H1 (cell line): ENCODE measurements around the gene PRR7. TPM values are rescaled to one million over a fixed set of nuclear protein-coding genes. Genes with fewer than 3 reads are reported as not detected.
A peak's percentile ranks its signal among the peaks of the same experiment; 100 is the strongest.

Source experiments
- CTCF ChIA-PET: fragments of 300-600 bp; sonication (Branson Sonifier 250); formaldehyde crosslinking; loops from one replicate; lab custom pipeline; 2021; ENCODE audit not compliant: partially characterized antibody; lab: Charles Lee
- POLR2A ChIA-PET: fragments of 300-600 bp; sonication (Branson Sonifier 250); formaldehyde crosslinking; loops from one replicate; lab custom pipeline; 2021; ENCODE audit warnings: inconsistent platforms; ENCODE audit not compliant: partially characterized antibody; lab: Charles Lee
- DNase-seq, 2 experiments: peaks; one replicate each; pipeline versions ENCODE4 v3.0.0 to v3.0.0-alpha.2; 2010 to 2022; ENCODE audit warnings: low spot score in 2 of 2, low read depth in 1 of 2, mixed read lengths in 1 of 2
- FAIRE-seq: peaks from 2 replicates; lab custom pipeline; 2011; peaks lifted over from hg19 to GRCh38; lab: Jason Lieb, UNC
- H2AFZ ChIP-seq: 2 replicates; pipeline ENCODE4 v1.8.1; 2012; ENCODE audit warnings: low read length, inconsistent platforms
- H2AK5ac ChIP-seq: 2 replicates; pipeline ENCODE4 v1.6.1; 2013; ENCODE audit warnings: low read depth, low read length
- H2BK120ac ChIP-seq: replicated peaks from 2 replicates; pipeline ENCODE3; 2013; ENCODE audit warnings: low read depth, low read length, inconsistent platforms
- H2BK12ac ChIP-seq: 2 replicates; pipeline ENCODE4 v1.6.1; 2013; ENCODE audit warnings: low read depth, low read length
- H2BK15ac ChIP-seq: 2 replicates; pipeline ENCODE4 v1.6.1; 2013; ENCODE audit warnings: low read length
- H2BK20ac ChIP-seq: 2 replicates; pipeline ENCODE4 v1.6.1; 2013; ENCODE audit warnings: low read length
- H2BK5ac ChIP-seq: 2 replicates; pipeline ENCODE4 v1.6.1; 2013; ENCODE audit warnings: low read depth, low read length
- H3K14ac ChIP-seq: 2 replicates; pipeline ENCODE4 v1.6.1; 2013; ENCODE audit warnings: inconsistent platforms; ENCODE audit not compliant: insufficient read length
- H3K18ac ChIP-seq: 2 replicates; pipeline ENCODE4 v1.6.1; 2013; ENCODE audit warnings: low read length; ENCODE audit errors: extremely low read depth
- H3K23ac ChIP-seq: 2 replicates; pipeline ENCODE4 v1.6.1; 2013; ENCODE audit warnings: inconsistent platforms; ENCODE audit not compliant: insufficient read length
- H3K23me2 ChIP-seq: 2 replicates; pipeline ENCODE4 v1.6.1; 2013; ENCODE audit warnings: low read depth, low read length
- H3K27ac ChIP-seq: 2 replicates; pipeline ENCODE4 v1.6.1; 2011; ENCODE audit warnings: low read depth, low read length, inconsistent platforms
- H3K27me3 ChIP-seq, 4 experiments: replicated peaks in 1 of 4; 1 replicate in 1 of 4; 2 replicates in 3 of 4; pipeline versions ENCODE4 v1.6.1 to v1.8.1; 2011 to 2013; ENCODE audit warnings: low read length in 3 of 4, mild to moderate bottlenecking in 3 of 4, inconsistent platforms in 2 of 4, mixed read lengths in 2 of 4, moderate library complexity in 1 of 4; ENCODE audit not compliant: control insufficient read depth in 3 of 4, insufficient read depth in 3 of 4; ENCODE audit errors: extremely low read depth in 1 of 4
- H3K36me3 ChIP-seq, 4 experiments: 2 replicates each; pipeline versions ENCODE4 v1.6.1 to v1.8.1; 2011 to 2013; ENCODE audit warnings: mild to moderate bottlenecking in 4 of 4, low read length in 3 of 4, moderate library complexity in 2 of 4, control low read depth in 1 of 4, inconsistent platforms in 1 of 4; ENCODE audit not compliant: insufficient read depth in 4 of 4, control insufficient read depth in 2 of 4
- H3K4ac ChIP-seq: replicated peaks from 2 replicates; pipeline ENCODE3; 2013; ENCODE audit warnings: low read length, low read depth, mixed read lengths, inconsistent platforms; ENCODE audit not compliant: insufficient read length
- H3K4me1 ChIP-seq, 4 experiments: replicated peaks in 1 of 4; 1 replicate in 1 of 4; 2 replicates in 3 of 4; pipeline versions ENCODE4 v1.6.1 to v1.8.1; 2011 to 2013; ENCODE audit warnings: low read length in 3 of 4, inconsistent platforms in 2 of 4, mixed read lengths in 1 of 4; ENCODE audit not compliant: insufficient read depth in 4 of 4, control insufficient read depth in 3 of 4
- H3K4me2 ChIP-seq, 2 experiments: 2 replicates each; pipeline versions ENCODE4 v1.6.1 to v1.8.1; 2011 to 2013; ENCODE audit warnings: low read depth in 2 of 2, low read length in 2 of 2, control low read depth in 1 of 2, inconsistent platforms in 1 of 2, mild to moderate bottlenecking in 1 of 2; ENCODE audit not compliant: insufficient read depth in 1 of 2
- H3K4me3 ChIP-seq, 4 experiments: fragments of 200-600, 300-600 bp in 1 of 4; sonication (generic), shearing (Covaris generic), sonication (Bioruptor Twin) in 1 of 4; 2 replicates each; pipeline versions ENCODE4 v1.5.1 to v1.8.1; 2011 to 2016; ENCODE audit warnings: low read length in 4 of 4, low read depth in 3 of 4, control low read depth in 2 of 4, inconsistent platforms in 2 of 4, mild to moderate bottlenecking in 2 of 4, mixed read lengths in 1 of 4, moderate library complexity in 1 of 4; ENCODE audit not compliant: insufficient read depth in 2 of 4; ENCODE audit errors: extremely low read depth in 1 of 4
- H3K56ac ChIP-seq: replicated peaks from 2 replicates; pipeline ENCODE3; 2013; ENCODE audit warnings: low read depth, mild to moderate bottlenecking, mixed read lengths, low read length, inconsistent platforms; ENCODE audit not compliant: insufficient read length
- H3K79me1 ChIP-seq: 2 replicates; pipeline ENCODE4 v1.6.1; 2013; ENCODE audit warnings: low read depth, low read length, control low read depth
- H3K79me2 ChIP-seq, 2 experiments: 2 replicates each; pipeline versions ENCODE4 v1.6.1 to v1.8.1; 2012 to 2013; ENCODE audit warnings: low read length in 2 of 2, mild to moderate bottlenecking in 2 of 2, inconsistent platforms in 1 of 2; ENCODE audit not compliant: insufficient read depth in 2 of 2, control insufficient read depth in 1 of 2
- H3K9ac ChIP-seq, 4 experiments: replicated peaks in 1 of 4; 1 replicate in 1 of 4; 2 replicates in 3 of 4; pipeline versions ENCODE4 v1.6.1 to v1.8.1; 2011 to 2013; ENCODE audit warnings: low read depth in 3 of 4, low read length in 3 of 4, control low read depth in 2 of 4, mild to moderate bottlenecking in 2 of 4, moderate library complexity in 2 of 4, inconsistent platforms in 1 of 4; ENCODE audit errors: extremely low read depth in 1 of 4
- H3K9me3 ChIP-seq, 2 experiments: 2 replicates each; pipeline versions ENCODE4 v1.6.1 to v1.8.1; 2012 to 2013; ENCODE audit warnings: mild to moderate bottlenecking in 2 of 2, moderate library complexity in 2 of 2, control low read depth in 1 of 2, inconsistent platforms in 1 of 2, low read depth in 1 of 2, low read length in 1 of 2, mixed read lengths in 1 of 2; ENCODE audit not compliant: insufficient read depth in 2 of 2
- H4K20me1 ChIP-seq, 2 experiments: replicated peaks in 1 of 2; 2 replicates each; pipeline versions ENCODE3 to v1.8.1; 2011 to 2013; ENCODE audit warnings: inconsistent platforms in 2 of 2, low read length in 2 of 2, mild to moderate bottlenecking in 1 of 2; ENCODE audit not compliant: insufficient read depth in 2 of 2, control insufficient read depth in 1 of 2
- H4K5ac ChIP-seq: 2 replicates; pipeline ENCODE4 v1.6.1; 2013; ENCODE audit warnings: low read length, low read depth, mixed read lengths, inconsistent platforms; ENCODE audit not compliant: insufficient read length
- H4K8ac ChIP-seq: 2 replicates; pipeline ENCODE4 v1.8.0; 2013; ENCODE audit warnings: mild to moderate bottlenecking, moderate library complexity, low read length, inconsistent platforms; ENCODE audit not compliant: insufficient read depth; ENCODE audit errors: extremely low read depth
- H4K91ac ChIP-seq: replicated peaks from 2 replicates; pipeline ENCODE3; 2013; ENCODE audit warnings: low read length, mixed read lengths, inconsistent platforms; ENCODE audit not compliant: insufficient read length
- CBX8 ChIP-seq: fragments of 300-800, 300-1000 bp; sonication (generic); IDR thresholded peaks from 2 replicates; pipeline ENCODE4 v1.7.1; 2016; ENCODE audit warnings: low read depth, low read length, borderline replicate concordance
- EP300 ChIP-seq, 2 experiments: IDR thresholded peaks; 1 replicate in 1 of 2; 2 replicates in 1 of 2; pipeline ENCODE4 v1.6.1; 2011 to 2012; ENCODE audit warnings: low read depth in 2 of 2, low read length in 2 of 2, mild to moderate bottlenecking in 2 of 2, borderline replicate concordance in 1 of 2, inconsistent platforms in 1 of 2, moderate library complexity in 1 of 2
- POLR2A ChIP-seq, 2 experiments: IDR thresholded peaks; 1 replicate in 1 of 2; 2 replicates in 1 of 2; pipeline ENCODE4 v1.6.1; 2011; ENCODE audit warnings: low read depth in 2 of 2, low read length in 2 of 2, mild to moderate bottlenecking in 2 of 2; ENCODE audit errors: control extremely low read depth in 1 of 2
- POLR2AphosphoS5 ChIP-seq: IDR thresholded peaks from 2 replicates; pipeline ENCODE4 v1.6.1; 2011; ENCODE audit warnings: low read depth, low read length
- RAD21 ChIP-seq, 2 experiments: IDR thresholded peaks in 1 of 2; conservative IDR thresholded peaks in 1 of 2; 2 replicates each; pipeline ENCODE4 v1.6.1; 2011; ENCODE audit warnings: low read depth in 2 of 2, low read length in 2 of 2, improper control_type of control experiment in 1 of 2, inconsistent platforms in 1 of 2, mild to moderate bottlenecking in 1 of 2, moderate library complexity in 1 of 2
- SP1 ChIP-seq: IDR thresholded peaks from 2 replicates; pipeline ENCODE4 v1.6.1; 2011; ENCODE audit warnings: low read depth, low read length
- WGBS, 2 experiments: shearing (Covaris generic) in 1 of 2; methylation state at CpG; one replicate each; pipeline versions ENCODE4 v1.1.6 to v1.1.7; 2013 to 2015; ENCODE audit warnings: low lambda C conversion rate in 2 of 2, mixed read lengths in 2 of 2, inconsistent platforms in 1 of 2, low coverage in 1 of 2, missing lambda C conversion rate in 1 of 2; ENCODE audit not compliant: insufficient replicate concordance in 2 of 2, insufficient coverage in 1 of 2, insufficient read length in 1 of 2; ENCODE audit errors: extremely low coverage in 1 of 2, missing lambda C conversion rate in 1 of 2; 5-methylcytosine and 5-hydroxymethylcytosine counted together
- polyA plus RNA-seq, 7 experiments: library from polyadenylated mRNA; depleted of rRNA in 3 of 7; stranded (reverse) in 5 of 7; unstranded in 2 of 7; fragments of >200 nt in 5 of 7; fragments of 200-250 nt in 2 of 7; gene quantifications; 1 replicate in 5 of 7; 2 replicates in 1 of 7; 4 replicates in 1 of 7; pipeline versions ENCODE4 v1.2.1 to v1.2.3, GENCODE V29; 2011 to 2013; ENCODE audit warnings: missing spikeins in 2 of 7, mixed read lengths in 2 of 7
- total RNA-seq: library from RNA; stranded (reverse); fragmentation: NEBNext Ultra II Directional; extraction: Animal tissue kit (Norgen Biotek cat#: 25700); gene quantifications from 2 replicates; pipeline ENCODE4 v1.2.1, GENCODE V29; 2021
- TF ChIP-seq, protein P1 (sequence below), 3 experiments: IDR thresholded peaks; 1 replicate in 2 of 3; 2 replicates in 1 of 3; pipeline versions ENCODE4 v1.5.1 to v1.6.1; 2011; ENCODE audit warnings: low read length in 3 of 3, mild to moderate bottlenecking in 3 of 3, inconsistent platforms in 2 of 3, low read depth in 1 of 3, moderate library complexity in 1 of 3; ENCODE audit not compliant: insufficient read depth in 1 of 3; ENCODE audit errors: control extremely low read depth in 1 of 3

PRR7 gene
- total and polyA plus RNA-seq, 2 of the 8 experiments (the other 6 are each of a cell fraction or from before 2014, with no cell fraction given): 8.0 to 11.8 TPM

DNA sequence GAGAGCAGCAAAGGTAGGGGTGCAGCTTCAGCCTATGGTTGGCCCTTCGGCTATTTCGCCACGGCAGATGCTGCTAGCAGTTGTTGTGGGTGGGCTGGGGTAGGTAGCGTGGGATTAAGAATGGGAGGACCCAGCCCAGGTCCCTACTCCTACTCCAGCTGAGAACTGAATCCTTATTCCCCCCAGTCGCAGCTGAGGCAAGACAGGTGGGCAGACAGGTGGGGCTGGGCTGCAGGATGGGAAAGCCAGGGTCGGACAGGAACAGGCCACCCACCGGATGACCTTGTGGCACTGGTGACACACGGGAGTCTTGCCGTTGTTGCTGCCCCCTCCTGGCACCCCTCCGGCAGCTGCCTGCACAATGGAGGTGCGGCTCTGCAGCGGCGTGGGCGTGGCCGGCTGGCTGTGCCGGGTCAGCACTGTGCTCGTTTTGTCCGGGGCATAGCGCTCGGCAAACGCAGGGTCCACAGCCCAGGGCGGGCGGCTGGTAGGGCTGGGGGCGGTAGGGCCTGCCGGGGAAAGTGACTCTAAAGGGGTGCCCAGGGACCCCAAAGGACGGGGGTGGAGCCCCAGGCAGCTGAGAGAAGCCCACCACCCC, 42.6 kb downstream of the PRR7 start:
- Histone ChIP-seq H2BK15ac (no peak overlapping the region), H3K14ac (no peak overlapping the region), H3K18ac (no peak overlapping the region), H3K4me2 (no peak overlapping the region), H2BK5ac (no peak overlapping the region), H3K23ac (no peak overlapping the region), H2AFZ (no peak overlapping the region), H4K91ac (no peak overlapping the region), H4K8ac (peak overlapping the region; percentile 22; the same call in 1 of the 2 replicates), H3K9ac (no peak overlapping the region), H3K4me3 (no peak overlapping the region), H3K36me3 (peaks cover 23 to 55% (median 40%) of the 10 kb centered on the region in 4 experiments), H3K9me3 (no peaks in the 10 kb centered on the region), H3K79me2 (peaks cover 0 to 4% of the 10 kb centered on the region in 2 experiments; a peak in 1 of 4 replicates), H4K20me1 (peaks cover 8 to 15% of the 10 kb centered on the region in 2 experiments), H2BK120ac (no peak overlapping the region), H4K5ac (no peak overlapping the region), H2BK20ac (no peak overlapping the region), H3K56ac (no peak overlapping the region), H3K4me1 (peaks cover 0 to 5% (median 3%) of the 10 kb centered on the region in 4 experiments; a peak in 5 of 7 replicates), H2AK5ac (no peak overlapping the region), H3K27me3 (no peaks in the 10 kb centered on the region), H3K4ac (no peak overlapping the region), H3K79me1 (peaks cover 7% of the 10 kb centered on the region; the same call in 1 of the 2 replicates), H3K23me2 (no peaks in the 10 kb centered on the region; the same call in 1 of the 2 replicates), H3K27ac (no peak overlapping the region)
- FAIRE-seq (no peak), DNase-seq (no peak)
- ChIA-PET CTCF (interaction anchor here (0.9 to 12.7 kb wide), 10 partner anchors 11 to 57 kb away, joined by 3 to 306 read pairs (median 6); partner anchors contain the start of genes DDX41, DOK3 and PDLIM7), POLR2A (interaction anchor here (1.2 to 67.5 kb wide), 4 partner anchors 9 to 100 kb away, joined by 3 to 3349 read pairs (median 1676); partner anchors contain the start of genes DBN1, DOK3, PDLIM7 and PRR7)
- 89% methylated on average over 23 of the region's 26 CpGs; no CpG with 5 or more reads in 1 of the 2 experiments for WGBS, 2 experiments
- TF ChIP-seq POLR2A (IDR thresholded peaks at IDR 0.05; ENCODE audit: control extremely low read depth in 1 of 2, low read depth in 2 of 2, low read length in 2 of 2): peak in 1 of 2 experiments; percentile 34; a peak in 1 of 3 replicates
- TF ChIP-seq, protein P1, sequence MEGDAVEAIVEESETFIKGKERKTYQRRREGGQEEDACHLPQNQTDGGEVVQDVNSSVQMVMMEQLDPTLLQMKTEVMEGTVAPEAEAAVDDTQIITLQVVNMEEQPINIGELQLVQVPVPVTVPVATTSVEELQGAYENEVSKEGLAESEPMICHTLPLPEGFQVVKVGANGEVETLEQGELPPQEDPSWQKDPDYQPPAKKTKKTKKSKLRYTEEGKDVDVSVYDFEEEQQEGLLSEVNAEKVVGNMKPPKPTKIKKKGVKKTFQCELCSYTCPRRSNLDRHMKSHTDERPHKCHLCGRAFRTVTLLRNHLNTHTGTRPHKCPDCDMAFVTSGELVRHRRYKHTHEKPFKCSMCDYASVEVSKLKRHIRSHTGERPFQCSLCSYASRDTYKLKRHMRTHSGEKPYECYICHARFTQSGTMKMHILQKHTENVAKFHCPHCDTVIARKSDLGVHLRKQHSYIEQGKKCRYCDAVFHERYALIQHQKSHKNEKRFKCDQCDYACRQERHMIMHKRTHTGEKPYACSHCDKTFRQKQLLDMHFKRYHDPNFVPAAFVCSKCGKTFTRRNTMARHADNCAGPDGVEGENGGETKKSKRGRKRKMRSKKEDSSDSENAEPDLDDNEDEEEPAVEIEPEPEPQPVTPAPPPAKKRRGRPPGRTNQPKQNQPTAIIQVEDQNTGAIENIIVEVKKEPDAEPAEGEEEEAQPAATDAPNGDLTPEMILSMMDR (IDR thresholded peaks at IDR 0.05; ENCODE audit: control extremely low read depth in 1 of 3, insufficient read depth in 1 of 3, low read depth in 1 of 3, low read length in 3 of 3): peak in 2 of 3 experiments; percentile 12 to 46; a peak in 2 of 4 replicates
- TF ChIP-seq POLR2AphosphoS5: peak; percentile 39; the same call in 1 of the 2 replicates
- 0 out of 4 replicates have a peak, but pooled peaks of 1 of the 2 experiments have one; percentile 2 for TF ChIP-seq RAD21 (IDR thresholded peaks at IDR 0.05 in 1 of 2, conservative IDR thresholded peaks at IDR 0.05 in 1 of 2; ENCODE audit: low read depth in 2 of 2, low read length in 2 of 2)
- TF ChIP-seq SP1: no peak
- TF ChIP-seq CBX8: no peak
- no peak for TF ChIP-seq EP300 (IDR thresholded peaks at IDR 0.05; ENCODE audit: borderline replicate concordance in 1 of 2, low read depth in 2 of 2, low read length in 2 of 2)
- TF ChIP-seq, all 59 proteins: peak for 4
- H2BK12ac ChIP-seq: no peak overlapping the region
